VCaP (cell line): Measurements from ENCODE around the gene CD96.

ENCODE experiments used
- H3K27ac ChIP-seq: fragments of 450-650 bp; 2 replicates; pipeline ENCODE4 v1.5.1; 2017
- CTCF ChIP-seq: fragments of 450-650 bp; conservative IDR thresholded peaks from 2 replicates; pipeline ENCODE4 v1.5.1; 2017; ENCODE audit warnings: mild to moderate bottlenecking, moderate library complexity

Gene CD96

GRCh38 chr3:111604119-111604518 is 62.1 kb downstream of the CD96 start:
- no peak overlapping the region for H3K27ac ChIP-seq
- TF ChIP-seq CTCF = no peak

- TF ChIP-seq CTCF = no peak
Observed at GRCh38 chr3:111605018-111605417, 63.0 kb downstream of the CD96 start.

GRCh38 chr3:111605493-111605892 is 63.5 kb downstream of the CD96 start:
- H3K27ac ChIP-seq = no peak overlapping the region
- no peak for TF ChIP-seq CTCF

More at GRCh38 chr3:111605018-111605417, 63.0 kb downstream of the CD96 start:
- H3K27ac ChIP-seq = no peak overlapping the region

- H3K27ac ChIP-seq = no peak overlapping the region
- TF ChIP-seq CTCF = no peak
Observed at GRCh38 chr3:111607240-111607920, 65.4 kb downstream of the CD96 start.

GRCh38 chr3:111608383-111608782 is 66.4 kb downstream of the CD96 start:
- H3K27ac ChIP-seq = no peak overlapping the region
- no peak for TF ChIP-seq CTCF

GRCh38 chr3:111609700-111610099 is 67.7 kb downstream of the CD96 start:
- no peak overlapping the region for H3K27ac ChIP-seq
- TF ChIP-seq CTCF = no peak

GRCh38 chr3:111610189-111610588 is 68.2 kb downstream of the CD96 start:
- TF ChIP-seq CTCF = no peak
- H3K27ac ChIP-seq = no peak overlapping the region
